Fibroblast of lung (primary cell): Measurements from ENCODE around the gene HTD2.
"Not testable (repeated sequence)": the region's sequence is repeated elsewhere in the genome, so short reads cannot be mapped to it uniquely, and the experiment has no call there.

Experiments used
- EZH2 ChIP-seq: IDR thresholded peaks from 2 replicates; pipeline ENCODE4 v1.5.1; 2012; ENCODE audit warnings: low read length, control low read depth, mild to moderate bottlenecking; ENCODE audit errors: missing control alignments
- TF ChIP-seq, protein P1 (sequence below), 2 donors: IDR thresholded peaks in 1 of 2; conservative IDR thresholded peaks in 1 of 2; 1 replicate in 1 of 2; 2 replicates in 1 of 2; pipeline ENCODE4 v1.5.1; 2011 to 2012; ENCODE audit warnings: low read length in 2 of 2, control low read depth in 1 of 2, inconsistent platforms in 1 of 2, low read depth in 1 of 2, mild to moderate bottlenecking in 1 of 2

DNA sequence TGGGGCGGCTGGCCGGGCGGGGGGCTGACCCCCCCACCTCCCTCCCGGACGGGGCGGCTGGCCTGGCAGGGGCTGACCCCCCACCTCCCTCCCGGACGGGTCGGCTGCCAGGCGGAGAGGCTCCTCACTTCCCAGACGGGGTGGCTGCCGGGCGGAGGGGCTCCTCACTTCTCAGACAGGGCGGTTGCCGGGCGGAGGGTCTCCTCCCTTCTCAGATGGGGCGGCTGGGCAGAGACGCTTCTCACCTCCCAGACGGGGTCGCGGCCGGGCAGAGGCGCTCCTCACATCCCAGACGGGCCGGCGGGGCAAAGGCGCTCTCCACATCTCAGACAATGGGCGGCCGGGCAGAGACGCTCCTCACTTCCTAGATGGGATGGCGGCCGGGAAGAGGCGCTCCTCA is 15.9 kb upstream of the HTD2 start:
- TF ChIP-seq, protein P1, sequence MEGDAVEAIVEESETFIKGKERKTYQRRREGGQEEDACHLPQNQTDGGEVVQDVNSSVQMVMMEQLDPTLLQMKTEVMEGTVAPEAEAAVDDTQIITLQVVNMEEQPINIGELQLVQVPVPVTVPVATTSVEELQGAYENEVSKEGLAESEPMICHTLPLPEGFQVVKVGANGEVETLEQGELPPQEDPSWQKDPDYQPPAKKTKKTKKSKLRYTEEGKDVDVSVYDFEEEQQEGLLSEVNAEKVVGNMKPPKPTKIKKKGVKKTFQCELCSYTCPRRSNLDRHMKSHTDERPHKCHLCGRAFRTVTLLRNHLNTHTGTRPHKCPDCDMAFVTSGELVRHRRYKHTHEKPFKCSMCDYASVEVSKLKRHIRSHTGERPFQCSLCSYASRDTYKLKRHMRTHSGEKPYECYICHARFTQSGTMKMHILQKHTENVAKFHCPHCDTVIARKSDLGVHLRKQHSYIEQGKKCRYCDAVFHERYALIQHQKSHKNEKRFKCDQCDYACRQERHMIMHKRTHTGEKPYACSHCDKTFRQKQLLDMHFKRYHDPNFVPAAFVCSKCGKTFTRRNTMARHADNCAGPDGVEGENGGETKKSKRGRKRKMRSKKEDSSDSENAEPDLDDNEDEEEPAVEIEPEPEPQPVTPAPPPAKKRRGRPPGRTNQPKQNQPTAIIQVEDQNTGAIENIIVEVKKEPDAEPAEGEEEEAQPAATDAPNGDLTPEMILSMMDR (conservative IDR thresholded peaks at IDR 0.05 in 1 of 2, IDR thresholded peaks at IDR 0.05 in 1 of 2; ENCODE audit: low read depth in 1 of 2, low read length in 2 of 2), result not testable (repeated sequence)
- not testable (repeated sequence) for TF ChIP-seq EZH2
